C4-2B (cell line): ENCODE results near the gene PACRG.

Experiments
- CTCF ChIP-seq: fragments of 450-650 bp; conservative IDR thresholded peaks from 2 replicates; pipeline ENCODE4 v1.5.1; 2017; ENCODE audit warnings: mild to moderate bottlenecking
- ZFX ChIP-seq: fragments of 450-650 bp; IDR thresholded peaks from 2 replicates; pipeline ENCODE4 v1.6.1; 2017

- TF ChIP-seq CTCF (no peak), ZFX (no peak)
Measured at GRCh38 chr6:163263196-163263595, 535.4 kb downstream of the PACRG start.
